Raji (cell line): ENCODE results near the gene LSM7.

ENCODE experiments used
- POLR2A ChIP-seq: IDR thresholded peaks from 2 replicates; pipeline ENCODE4 v1.6.1; 2011; ENCODE audit warnings: low read depth, low read length, control low read depth; ENCODE audit not compliant: insufficient read depth

The LSM7 gene

GRCh38 chr19:2288338-2288817 is 40.0 kb downstream of the LSM7 start:
- TF ChIP-seq POLR2A, result no peak

GRCh38 chr19:2287585-2288337 is 40.6 kb downstream of the LSM7 start:
- TF ChIP-seq POLR2A, result no peak

- no peak for TF ChIP-seq POLR2A
Measured at GRCh38 chr19:2286402-2287140, 41.8 kb downstream of the LSM7 start.

- TF ChIP-seq POLR2A, result no peak
Measured at GRCh38 chr19:2283835-2284507, 44.4 kb downstream of the LSM7 start.

GRCh38 chr19:2282862-2283237 is 45.5 kb downstream of the LSM7 start:
- TF ChIP-seq POLR2A, result no peak

- TF ChIP-seq POLR2A, result no peak
Measured at GRCh38 chr19:2282062-2282861, 46.1 kb downstream of the LSM7 start, which contains the start of gene PEAK3. Gene PEAK3, minus strand, starts transcription at chr19:2282175. Its CDS starts 1,244 bp downstream, at chr19:2280931.

GRCh38 chr19:2280633-2281264 is 47.6 kb downstream of the LSM7 start:
- no peak for TF ChIP-seq POLR2A

- no peak for TF ChIP-seq POLR2A
Measured at GRCh38 chr19:2278459-2279158, 49.8 kb downstream of the LSM7 start.

- TF ChIP-seq POLR2A, result no peak
Measured at GRCh38 chr19:2277138-2277537, 51.2 kb downstream of the LSM7 start.

GRCh38 chr19:2276429-2276986 is 51.9 kb downstream of the LSM7 start:
- no peak for TF ChIP-seq POLR2A

- TF ChIP-seq POLR2A, result no peak
Measured at GRCh38 chr19:2275588-2276428, 52.6 kb downstream of the LSM7 start.

- no peak for TF ChIP-seq POLR2A
Measured at GRCh38 chr19:2274931-2275535, 53.4 kb downstream of the LSM7 start.
